ENCODE results near the gene FAM174B. TPM values are rescaled to one million over a fixed set of nuclear protein-coding genes. Genes with fewer than 3 reads are reported as not detected.

Gene FAM174B
- total RNA-seq, 2 donors from 2014 or later: 32.0 to 183 TPM

GRCh38 chr15:92597548-92597947, 58.0 kb downstream of the FAM174B start:
- Histone ChIP-seq H3K4me1 (replicated peaks) (peaks cover 5% of the 10 kb centered on the region), H3K36me3 (no peaks in the 10 kb centered on the region), H3K27me3 (replicated peaks; ENCODE audit: insufficient read depth) (no peaks in the 10 kb centered on the region), H3K27ac (no peak overlapping the region), H3K4me3 (no peak overlapping the region), H3K9me3 (no peaks in the 10 kb centered on the region)
- no peak for DNase-seq (ENCODE audit: low spot score)
- WGBS: 91% methylated on average over 6 of the region's 6 CpGs
- TF ChIP-seq POLR2AphosphoS5 (IDR thresholded peaks at IDR 0.05): no peak
- no peak for TF ChIP-seq CTCF (IDR thresholded peaks at IDR 0.05)
- TF ChIP-seq POLR2A (IDR thresholded peaks at IDR 0.05): no peak
- intact Hi-C loops (cut with DNase I): no loop called here

- H3K4me3 ChIP-seq: no peak overlapping the region
- H3K27ac ChIP-seq: no peak overlapping the region
- H3K27me3 ChIP-seq (replicated peaks; ENCODE audit: insufficient read depth): no peaks in the 10 kb centered on the region
- no peak for DNase-seq (ENCODE audit: low spot score)
- H3K36me3 ChIP-seq: no peaks in the 10 kb centered on the region
- no peaks in the 10 kb centered on the region for H3K4me1 ChIP-seq (replicated peaks)
- no peaks in the 10 kb centered on the region for H3K9me3 ChIP-seq
- intact Hi-C loops (cut with DNase I): no loop called here
- TF ChIP-seq POLR2AphosphoS5 (IDR thresholded peaks at IDR 0.05) (no peak), CTCF (IDR thresholded peaks at IDR 0.05) (no peak), POLR2A (IDR thresholded peaks at IDR 0.05) (no peak)
- 74% methylated on average over 5 of the region's 5 CpGs for WGBS
Observed at GRCh38 chr15:92596623-92597022, 59.0 kb downstream of the FAM174B start.

GRCh38 chr15:92595506-92596381, 59.8 kb downstream of the FAM174B start:
- no peak for DNase-seq (ENCODE audit: low spot score)
- no peaks in the 10 kb centered on the region for H3K27me3 ChIP-seq (replicated peaks; ENCODE audit: insufficient read depth)
- H3K4me1 ChIP-seq (replicated peaks): no peaks in the 10 kb centered on the region
- no peaks in the 10 kb centered on the region for H3K9me3 ChIP-seq
- TF ChIP-seq POLR2A (IDR thresholded peaks at IDR 0.05) (no peak), POLR2AphosphoS5 (IDR thresholded peaks at IDR 0.05) (no peak), CTCF (IDR thresholded peaks at IDR 0.05) (no peak)
- H3K4me3 ChIP-seq: no peak overlapping the region
- no peaks in the 10 kb centered on the region for H3K36me3 ChIP-seq
- H3K27ac ChIP-seq: no peak overlapping the region
- intact Hi-C loops (cut with DNase I): no loop called here
- 80% methylated on average over 19 of the region's 19 CpGs for WGBS

- no peak overlapping the region for H3K4me3 ChIP-seq
- no peaks in the 10 kb centered on the region for H3K4me1 ChIP-seq (replicated peaks)
- no peaks in the 10 kb centered on the region for H3K36me3 ChIP-seq
- no peak overlapping the region for H3K27ac ChIP-seq
- H3K27me3 ChIP-seq (replicated peaks; ENCODE audit: insufficient read depth): no peaks in the 10 kb centered on the region
- 81% methylated on average over 5 of the region's 5 CpGs for WGBS
- TF ChIP-seq POLR2A (IDR thresholded peaks at IDR 0.05) (no peak), CTCF (IDR thresholded peaks at IDR 0.05) (no peak), POLR2AphosphoS5 (IDR thresholded peaks at IDR 0.05) (no peak)
- no peaks in the 10 kb centered on the region for H3K9me3 ChIP-seq
- intact Hi-C loops (cut with DNase I): no loop called here
- no peak for DNase-seq (ENCODE audit: low spot score)
Observed at GRCh38 chr15:92591275-92591674, 64.3 kb downstream of the FAM174B start.

GRCh38 chr15:92586966-92587365, 68.6 kb downstream of the FAM174B start:
- no peaks in the 10 kb centered on the region for H3K4me1 ChIP-seq (replicated peaks)
- H3K27ac ChIP-seq: no peak overlapping the region
- H3K4me3 ChIP-seq: no peak overlapping the region
- TF ChIP-seq POLR2AphosphoS5 (IDR thresholded peaks at IDR 0.05) (no peak), POLR2A (IDR thresholded peaks at IDR 0.05) (no peak), CTCF (IDR thresholded peaks at IDR 0.05) (no peak)
- H3K27me3 ChIP-seq (replicated peaks; ENCODE audit: insufficient read depth): no peaks in the 10 kb centered on the region
- WGBS: 93% methylated on average over 6 of the region's 6 CpGs
- intact Hi-C loops (cut with DNase I): no loop called here
- no peak for DNase-seq (ENCODE audit: low spot score)
- no peaks in the 10 kb centered on the region for H3K9me3 ChIP-seq
- H3K36me3 ChIP-seq: no peaks in the 10 kb centered on the region

Data from prostate gland (tissue), 2 donors.